GM18951 (cell line): Measurements from ENCODE around the gene TTC29.

Source experiments
- POLR2A ChIP-seq: IDR thresholded peaks from 4 replicates; pipeline ENCODE4 v1.6.1; 2011; ENCODE audit warnings: mild to moderate bottlenecking; ENCODE audit not compliant: insufficient read length, insufficient read depth; ENCODE audit errors: extremely low read depth
- in situ Hi-C: fragments of 300-500 bp; cut with MboI; formaldehyde crosslinking; loops from one replicate; pipeline ENCODE4 v1.12.0; 2022; ENCODE audit warnings: low sequenced_read_pairs, mixed read lengths, inconsistent platforms; ENCODE audit not compliant: unreplicated experiment

Gene TTC29

GRCh38 chr4:146943691-146944375 lies 1.8 kb downstream of the TTC29 start:
- TF ChIP-seq POLR2A, result no peak
- in situ Hi-C loops, result no loop called here

DNA sequence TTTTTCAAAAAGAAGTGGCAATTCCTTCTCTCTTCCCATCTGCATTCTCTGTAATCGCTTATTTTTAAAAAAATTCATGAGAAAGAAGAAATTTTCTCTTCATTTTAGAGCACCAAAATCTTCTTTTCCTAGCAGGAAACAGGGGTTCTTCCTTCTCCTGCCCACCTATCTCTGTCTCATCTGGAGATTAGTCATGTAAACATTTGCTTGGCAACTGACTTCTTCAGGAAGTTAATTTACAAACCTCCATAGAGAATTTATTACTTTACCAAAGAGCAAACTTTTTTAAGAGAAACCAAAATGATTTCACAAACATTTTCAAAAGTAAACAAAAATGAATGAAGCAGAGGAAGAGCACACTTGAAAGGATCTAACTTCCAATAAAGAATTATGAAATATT lies 13.5 kb downstream of the TTC29 start:
- in situ Hi-C loops, result no loop called here

DNA sequence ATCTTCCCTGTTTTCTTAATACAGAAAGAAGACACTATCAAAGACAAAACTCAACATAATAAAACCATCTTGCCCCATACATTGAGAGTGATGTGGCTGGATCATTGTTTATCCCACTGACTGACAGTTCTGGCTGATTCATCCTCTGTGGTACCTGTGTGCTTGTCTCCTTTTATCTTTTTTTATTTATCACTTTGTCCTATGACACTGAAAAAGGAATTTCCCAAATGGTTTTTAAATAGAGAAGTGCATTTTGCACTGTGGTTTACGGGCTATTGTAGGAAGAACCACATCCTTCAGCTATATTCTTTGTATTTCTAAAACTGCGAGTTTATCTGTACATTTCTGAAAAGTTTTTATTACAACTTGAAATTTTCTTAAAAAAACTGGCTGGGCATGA lies 15.0 kb downstream of the TTC29 start:
- no peak for TF ChIP-seq POLR2A
- in situ Hi-C loops, result no loop called here

More for the DNA sequence above, 13.5 kb downstream of the TTC29 start:
- TF ChIP-seq POLR2A, result no peak

- in situ Hi-C loops, result no loop called here
- no peak for TF ChIP-seq POLR2A
These were observed 18.0 kb downstream of the TTC29 start for GRCh38 chr4:146927695-146928094.

- TF ChIP-seq POLR2A, result no peak
- in situ Hi-C loops, result loop anchor here (10.0 kb wide), 1 partner anchor 582 kb away; no protein-coding TSS in a partner anchor
These were observed 29.1 kb downstream of the TTC29 start for GRCh38 chr4:146916479-146917076.

- no peak for TF ChIP-seq POLR2A
- in situ Hi-C loops, result loop anchor here (10.0 kb wide), 1 partner anchor 580 kb away; no protein-coding TSS in a partner anchor
These were observed 30.5 kb downstream of the TTC29 start for GRCh38 chr4:146915132-146915531.

DNA sequence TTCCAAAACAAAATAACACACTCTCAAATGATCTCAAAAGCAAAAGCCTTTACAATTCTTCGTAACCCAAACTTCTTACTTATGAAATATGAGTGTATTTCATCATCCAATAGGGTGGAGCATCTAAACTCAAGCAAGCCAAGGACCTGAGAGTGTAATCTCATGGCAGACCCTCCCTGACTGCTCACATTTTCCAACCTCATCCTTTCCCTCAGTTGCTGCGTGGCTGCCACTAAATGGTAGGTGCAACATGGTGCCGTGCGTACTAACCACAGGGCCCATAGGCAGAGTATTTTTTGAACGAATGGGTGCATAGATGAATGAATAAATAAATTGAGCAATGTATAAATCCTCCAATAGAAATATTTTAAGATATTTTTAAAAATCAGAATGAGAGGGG lies 45.4 kb downstream of the TTC29 start:
- in situ Hi-C loops, result no loop called here
- no peak for TF ChIP-seq POLR2A

DNA sequence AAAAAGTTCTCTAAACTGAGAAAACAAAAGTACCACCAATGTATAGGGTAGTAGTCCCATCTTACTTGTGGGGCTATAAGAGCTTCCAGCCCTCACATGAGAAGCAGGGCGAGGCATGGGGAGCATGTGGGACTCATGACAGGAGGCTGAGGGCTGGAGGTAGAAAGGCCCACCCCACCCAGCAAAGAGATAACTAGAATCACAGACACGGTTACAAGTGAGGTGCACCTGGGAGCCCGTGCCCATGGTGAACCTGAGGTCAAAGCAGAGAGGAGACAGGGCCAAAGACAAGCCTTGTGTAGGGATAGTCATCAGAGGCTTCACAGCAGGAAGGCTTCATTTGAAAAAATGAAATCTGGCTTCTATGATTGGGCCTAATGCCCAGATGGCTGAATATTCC lies 55.4 kb downstream of the TTC29 start:
- TF ChIP-seq POLR2A, result no peak
- in situ Hi-C loops, result no loop called here

DNA sequence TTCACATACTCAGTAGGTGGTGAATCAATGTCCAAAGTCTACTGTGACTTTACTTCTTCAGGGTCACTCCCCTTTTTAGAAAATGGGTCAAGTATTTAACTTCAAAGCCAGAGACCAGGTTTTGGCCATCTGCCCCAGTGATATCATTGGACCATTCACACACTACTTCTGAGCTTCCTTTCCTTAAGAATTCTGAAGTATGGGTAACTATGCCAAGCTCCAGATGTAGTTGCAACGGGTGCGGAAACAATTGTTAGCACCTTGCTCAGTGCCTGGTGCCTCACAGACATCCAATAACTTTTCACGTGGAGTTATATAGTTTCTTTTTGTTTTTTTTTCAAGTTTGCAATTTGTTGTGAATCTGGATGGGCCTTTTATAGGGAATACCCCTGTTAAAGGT lies 62.6 kb downstream of the TTC29 start:
- in situ Hi-C loops, result no loop called here
- TF ChIP-seq POLR2A, result no peak

DNA sequence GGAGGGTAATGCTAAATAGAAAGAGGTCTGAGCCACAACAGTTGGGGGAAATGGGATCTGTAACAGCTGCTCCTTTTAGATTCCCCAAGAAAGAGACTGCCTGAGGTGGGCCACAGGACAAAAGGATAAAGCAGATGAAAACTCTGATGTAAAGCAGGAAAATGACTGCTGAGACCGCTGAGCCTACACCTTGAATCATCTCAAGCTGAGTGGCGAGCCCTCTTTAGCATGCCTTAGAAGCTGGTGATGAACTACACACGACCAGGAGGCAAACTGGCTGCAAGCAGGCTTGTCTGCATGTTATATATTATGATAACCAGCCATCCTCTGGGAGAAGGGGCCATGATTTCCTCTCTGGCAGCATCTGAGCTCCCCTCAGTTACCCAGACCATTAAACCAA lies 88.4 kb downstream of the TTC29 start:
- TF ChIP-seq POLR2A, result no peak
- in situ Hi-C loops, result no loop called here

- no peak for TF ChIP-seq POLR2A
- in situ Hi-C loops, result no loop called here
These were observed 89.9 kb downstream of the TTC29 start for GRCh38 chr4:146855761-146856160.

- in situ Hi-C loops, result no loop called here
- TF ChIP-seq POLR2A, result no peak
These were observed 93.3 kb downstream of the TTC29 start for GRCh38 chr4:146852360-146852759.

- no peak for TF ChIP-seq POLR2A
- in situ Hi-C loops, result no loop called here
These were observed 98.3 kb downstream of the TTC29 start for GRCh38 chr4:146847345-146847744.

DNA sequence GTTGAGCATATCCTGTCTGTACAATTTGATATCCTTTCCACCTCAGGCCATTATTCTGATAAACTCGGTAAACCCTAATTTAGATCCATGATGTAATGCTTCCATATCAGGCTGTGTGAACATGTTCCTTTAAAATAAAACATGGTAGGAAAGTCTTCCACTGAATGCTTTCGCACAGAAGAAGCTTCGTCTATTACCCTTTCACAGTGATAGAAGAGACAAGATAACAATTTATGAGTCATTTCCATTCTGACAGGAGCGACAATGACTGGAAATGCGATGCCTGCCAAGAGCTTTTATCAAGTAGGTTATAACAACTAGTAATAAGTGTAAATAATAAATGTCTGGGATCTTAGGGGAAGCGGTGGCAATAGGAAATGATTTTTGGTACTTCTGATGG lies 98.8 kb downstream of the TTC29 start:
- TF ChIP-seq POLR2A, result no peak
- in situ Hi-C loops, result no loop called here

GRCh38 chr4:146844761-146845160 lies 100.9 kb downstream of the TTC29 start:
- in situ Hi-C loops, result no loop called here

DNA sequence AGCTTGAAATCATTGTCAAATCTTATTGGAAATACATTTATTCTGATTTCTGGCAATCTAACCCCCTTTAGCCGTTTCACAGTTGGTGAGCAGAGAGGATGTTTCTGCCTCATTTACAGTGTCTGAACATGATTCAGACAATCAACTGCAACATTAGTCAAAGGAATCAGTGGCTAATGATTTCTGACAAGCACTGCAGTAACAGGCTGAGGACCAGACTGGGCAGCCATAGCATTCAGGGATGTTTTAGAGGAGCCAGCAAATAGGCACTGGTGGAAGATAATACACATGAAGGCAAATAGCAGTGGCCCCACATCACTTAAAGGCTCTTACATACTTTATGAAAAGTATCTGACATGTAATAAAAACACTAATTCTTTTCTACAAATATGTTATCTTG lies 102.8 kb downstream of the TTC29 start:
- no peak for TF ChIP-seq POLR2A
- in situ Hi-C loops, result no loop called here

More at GRCh38 chr4:146844761-146845160, 100.9 kb downstream of the TTC29 start:
- TF ChIP-seq POLR2A, result no peak
